Endothelial cell of umbilical vein (primary cell): ENCODE results near the gene SLC6A19. TPM values are rescaled to one million over a fixed set of nuclear protein-coding genes. Genes with fewer than 3 reads are reported as not detected.

Experiments used
- BruUV-seq: library from RNA; stranded (reverse); fragments of 400-500 nt; replicated peaks from 2 replicates; lab custom pipeline; 2021; lab: Mats Ljungman, UMichigan
- CTCF ChIA-PET: fragments of 300-600, 350-600 bp; sonication (Branson Sonifier 250); formaldehyde crosslinking; loops from one replicate; lab custom pipeline; 2021; ENCODE audit warnings: antibody characterized with exemption, inconsistent platforms; lab: Charles Lee
- POLR2A ChIA-PET: fragments of 300-600, 350-600 bp; sonication (Branson Sonifier 250); formaldehyde crosslinking; loops from one replicate; lab custom pipeline; 2021; ENCODE audit warnings: antibody characterized with exemption, inconsistent platforms; lab: Charles Lee
- DNase-seq: peaks from one replicate; pipeline ENCODE4 v3.0.0-alpha.2; 2011; ENCODE audit warnings: low read depth, low spot score
- FAIRE-seq: peaks from 2 replicates; lab custom pipeline; 2011; peaks lifted over from hg19 to GRCh38; lab: Jason Lieb, UNC
- H2AFZ ChIP-seq: 2 replicates; pipeline ENCODE4 v1.6.0; 2012; ENCODE audit warnings: low read depth, low read length, control low read depth, inconsistent platforms
- H3K27ac ChIP-seq: 2 replicates; pipeline ENCODE4 v1.5.1; 2011; ENCODE audit warnings: low read depth, mild to moderate bottlenecking, control low read depth, low read length, moderate library complexity; ENCODE audit not compliant: insufficient read depth
- H3K27me3 ChIP-seq, 2 experiments: 2 replicates each; pipeline versions ENCODE4 v1.6.0 to v1.6.1; 2011; ENCODE audit warnings: low read length in 2 of 2, mixed read lengths in 1 of 2; ENCODE audit not compliant: control insufficient read depth in 2 of 2, insufficient read depth in 2 of 2
- H3K36me3 ChIP-seq, 2 experiments: 2 replicates in 1 of 2; 3 replicates in 1 of 2; pipeline ENCODE4 v1.5.1; 2011; ENCODE audit warnings: low read length in 2 of 2, mild to moderate bottlenecking in 1 of 2, moderate library complexity in 1 of 2; ENCODE audit not compliant: control insufficient read depth in 2 of 2, insufficient read depth in 2 of 2; ENCODE audit errors: extremely low read depth in 1 of 2
- H3K4me1 ChIP-seq: 3 replicates; pipeline ENCODE4 v1.5.1; 2011; ENCODE audit warnings: mild to moderate bottlenecking, low read length; ENCODE audit not compliant: control insufficient read depth, insufficient read depth; ENCODE audit errors: extremely low read depth
- H3K4me2 ChIP-seq: 2 replicates; pipeline ENCODE4 v1.6.1; 2011; ENCODE audit warnings: low read length, control low read depth, mixed read lengths; ENCODE audit not compliant: insufficient read depth
- H3K4me3 ChIP-seq, 3 experiments: fragments of 200-600 bp in 1 of 3; sonication (generic), shearing (Covaris generic) in 1 of 3; replicated peaks in 1 of 3; 2 replicates each; pipeline ENCODE4 v1.5.1; 2011 to 2016; ENCODE audit warnings: control low read depth in 3 of 3, low read length in 3 of 3, mild to moderate bottlenecking in 2 of 3, inconsistent platforms in 1 of 3, low read depth in 1 of 3, moderate library complexity in 1 of 3; ENCODE audit not compliant: insufficient read depth in 1 of 3
- H3K79me2 ChIP-seq: 2 replicates; pipeline ENCODE4 v1.6.0; 2012; ENCODE audit warnings: low read length, inconsistent platforms; ENCODE audit not compliant: control insufficient read depth, insufficient read depth
- H3K9ac ChIP-seq: replicated peaks from 2 replicates; pipeline ENCODE3; 2011; ENCODE audit warnings: low read length, control low read depth; ENCODE audit not compliant: insufficient read depth; ENCODE audit errors: extremely low read depth
- H3K9me1 ChIP-seq: replicated peaks from 3 replicates; pipeline ENCODE4 v1.6.0; 2011; ENCODE audit warnings: mild to moderate bottlenecking, low read length; ENCODE audit not compliant: control insufficient read depth, insufficient read depth; ENCODE audit errors: extremely low read depth
- H3K9me3 ChIP-seq: replicated peaks from 2 replicates; pipeline ENCODE4 v1.5.1; 2012; ENCODE audit warnings: low read length, inconsistent platforms; ENCODE audit not compliant: control insufficient read depth, insufficient read depth
- H4K20me1 ChIP-seq: replicated peaks from 2 replicates; pipeline ENCODE3; 2011; ENCODE audit warnings: mild to moderate bottlenecking, low read length; ENCODE audit not compliant: control insufficient read depth, insufficient read depth; ENCODE audit errors: extremely low read depth
- EZH2 ChIP-seq: IDR thresholded peaks from 2 replicates; pipeline ENCODE4 v1.6.1; 2012; ENCODE audit warnings: borderline replicate concordance, low read depth, mild to moderate bottlenecking, moderate library complexity, low read length, inconsistent platforms; ENCODE audit not compliant: severe bottlenecking
- FOS ChIP-seq: IDR thresholded peaks from 2 replicates; pipeline ENCODE4 v1.6.1; 2011; ENCODE audit warnings: mild to moderate bottlenecking, low read length, moderate library complexity, borderline replicate concordance; ENCODE audit not compliant: insufficient read depth
- GATA2 ChIP-seq: IDR thresholded peaks from 2 replicates; pipeline ENCODE4 v1.7.0; 2011; ENCODE audit warnings: low read depth, mild to moderate bottlenecking, moderate library complexity, mixed read lengths, low read length; ENCODE audit not compliant: insufficient read length, insufficient read depth
- JUN ChIP-seq: IDR thresholded peaks from 2 replicates; pipeline ENCODE4 v1.6.1; 2011; ENCODE audit warnings: borderline replicate concordance, low read depth; ENCODE audit not compliant: insufficient read length, insufficient read depth
- MYC ChIP-seq: IDR thresholded peaks from one replicate; pipeline ENCODE4 v1.6.1; 2011; ENCODE audit warnings: mild to moderate bottlenecking, low read depth, low read length
- POLR2A ChIP-seq: IDR thresholded peaks from 2 replicates; pipeline ENCODE4 v1.6.1; 2012; ENCODE audit warnings: low read depth, mild to moderate bottlenecking, control low read depth, low read length
- POLR2AphosphoS5 ChIP-seq: IDR thresholded peaks from 2 replicates; pipeline ENCODE4 v1.6.1; 2012; ENCODE audit warnings: low read depth, mild to moderate bottlenecking, control low read depth, low read length, moderate library complexity; ENCODE audit not compliant: insufficient read depth
- dilution Hi-C: fragments of 300-500 bp; cut with MboI; formaldehyde crosslinking; loops from one replicate; pipeline ENCODE4 v1.15.0; 2019; ENCODE audit warnings: low sequenced_read_pairs; ENCODE audit not compliant: extremely low pct_ligation_motif_present
- intact Hi-C: fragments of 100-400 bp; cut with micrococcal nuclease; formaldehyde crosslinking; loops from one replicate; pipeline ENCODE4 v1.10.0; 2022
- polyA plus RNA-seq, 4 experiments: library from polyadenylated mRNA; depleted of rRNA in 3 of 4; stranded (reverse) in 3 of 4; unstranded in 1 of 4; fragments of >200 nt; gene quantifications; 2 replicates each; pipeline versions ENCODE4 v1.2.1 to v1.2.3, GENCODE V29; 2011 to 2012; ENCODE audit warnings: missing spikeins in 1 of 4
- total RNA-seq: library from RNA; stranded (reverse); gene quantifications from 2 replicates; pipeline ENCODE4 v1.2.3, GENCODE V29; 2021
- TF ChIP-seq, protein P1 (sequence below): IDR thresholded peaks from 2 replicates; pipeline ENCODE4 v1.6.1; 2011; ENCODE audit not compliant: insufficient read depth, insufficient read length
- TF ChIP-seq, protein P2 (sequence below), 2 donors: IDR thresholded peaks; 1 replicate in 1 of 2; 2 replicates in 1 of 2; pipeline ENCODE4 v1.5.1; 2011; ENCODE audit warnings: low read length in 2 of 2, mild to moderate bottlenecking in 2 of 2, moderate library complexity in 2 of 2, control low read depth in 1 of 2, inconsistent platforms in 1 of 2, low read depth in 1 of 2; ENCODE audit not compliant: insufficient read depth in 1 of 2; ENCODE audit errors: extremely low read depth in 1 of 2

SLC6A19 gene
- total and polyA plus RNA-seq, 2 donors (not counting 3 experiments of a cell fraction or from before 2014, with no cell fraction given), result not detected

DNA sequence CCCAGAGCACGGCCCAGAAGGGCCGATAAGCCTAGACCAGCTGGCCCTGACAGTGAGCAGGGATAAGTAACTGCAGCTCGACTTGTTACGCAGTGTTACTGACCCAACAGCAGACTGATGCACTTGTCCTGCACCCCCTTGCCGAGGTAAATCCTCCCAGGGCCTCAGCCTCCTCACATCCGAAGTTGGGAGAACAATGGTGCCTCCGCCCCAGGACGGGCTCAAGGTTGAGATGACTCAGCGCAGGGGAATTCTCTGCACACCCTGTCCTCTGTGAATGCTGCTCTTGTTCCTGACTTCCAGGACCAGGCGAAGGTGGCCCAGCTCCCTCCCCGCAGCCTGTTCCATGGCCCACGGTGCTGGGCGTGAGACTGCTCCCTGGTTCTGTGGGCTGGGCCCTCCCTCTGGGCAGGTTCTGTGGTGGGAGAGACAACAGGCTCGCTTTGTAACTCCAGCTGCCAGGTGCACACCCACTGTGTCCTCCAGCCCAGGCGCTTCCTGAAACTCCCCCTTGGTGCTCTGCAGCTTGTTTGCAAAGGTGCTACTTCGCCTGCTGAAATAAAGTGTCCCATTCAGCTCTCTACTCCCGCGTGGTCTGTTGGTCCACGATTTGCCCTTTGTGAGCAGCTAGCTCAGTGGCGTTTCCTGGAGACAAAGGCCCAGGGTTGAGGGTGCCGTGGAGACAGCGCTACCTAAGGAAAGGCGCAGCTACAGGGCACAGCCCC is 40.1 kb upstream of the SLC6A19 start:
- dilution Hi-C loops (no loop called here), intact Hi-C loops (no loop called here)
- no TSS peak for BruUV-seq
- DNase-seq (no peak), FAIRE-seq (no peak)
- ChIA-PET POLR2A (no interaction called here), CTCF (interaction anchor here (1.1 to 1.6 kb wide), 2 partner anchors 20 to 237 kb away, joined by 3 read pairs; no protein-coding TSS in a partner anchor)
- Histone ChIP-seq H3K4me1 (no peaks in the 10 kb centered on the region), H3K9ac (no peak overlapping the region), H3K4me3 (no peak overlapping the region), H3K36me3 (no peaks in the 10 kb centered on the region), H3K9me1 (no peaks in the 10 kb centered on the region), H2AFZ (no peak overlapping the region), H3K27ac (no peak overlapping the region), H3K9me3 (no peaks in the 10 kb centered on the region), H3K27me3 (peaks cover 4 to 8% of the 10 kb centered on the region in 2 experiments), H3K79me2 (no peaks in the 10 kb centered on the region), H3K4me2 (no peak overlapping the region), H4K20me1 (no peaks in the 10 kb centered on the region)
- TF ChIP-seq FOS (no peak), MYC (no peak), POLR2A (no peak), POLR2AphosphoS5 (no peak), GATA2 (no peak), EZH2 (no peak), JUN (no peak)
- TF ChIP-seq, protein P1, sequence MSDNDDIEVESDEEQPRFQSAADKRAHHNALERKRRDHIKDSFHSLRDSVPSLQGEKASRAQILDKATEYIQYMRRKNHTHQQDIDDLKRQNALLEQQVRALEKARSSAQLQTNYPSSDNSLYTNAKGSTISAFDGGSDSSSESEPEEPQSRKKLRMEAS, result no peak
- TF ChIP-seq, protein P2, sequence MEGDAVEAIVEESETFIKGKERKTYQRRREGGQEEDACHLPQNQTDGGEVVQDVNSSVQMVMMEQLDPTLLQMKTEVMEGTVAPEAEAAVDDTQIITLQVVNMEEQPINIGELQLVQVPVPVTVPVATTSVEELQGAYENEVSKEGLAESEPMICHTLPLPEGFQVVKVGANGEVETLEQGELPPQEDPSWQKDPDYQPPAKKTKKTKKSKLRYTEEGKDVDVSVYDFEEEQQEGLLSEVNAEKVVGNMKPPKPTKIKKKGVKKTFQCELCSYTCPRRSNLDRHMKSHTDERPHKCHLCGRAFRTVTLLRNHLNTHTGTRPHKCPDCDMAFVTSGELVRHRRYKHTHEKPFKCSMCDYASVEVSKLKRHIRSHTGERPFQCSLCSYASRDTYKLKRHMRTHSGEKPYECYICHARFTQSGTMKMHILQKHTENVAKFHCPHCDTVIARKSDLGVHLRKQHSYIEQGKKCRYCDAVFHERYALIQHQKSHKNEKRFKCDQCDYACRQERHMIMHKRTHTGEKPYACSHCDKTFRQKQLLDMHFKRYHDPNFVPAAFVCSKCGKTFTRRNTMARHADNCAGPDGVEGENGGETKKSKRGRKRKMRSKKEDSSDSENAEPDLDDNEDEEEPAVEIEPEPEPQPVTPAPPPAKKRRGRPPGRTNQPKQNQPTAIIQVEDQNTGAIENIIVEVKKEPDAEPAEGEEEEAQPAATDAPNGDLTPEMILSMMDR (IDR thresholded peaks at IDR 0.05; ENCODE audit: extremely low read depth in 1 of 2, insufficient read depth in 1 of 2, low read depth in 1 of 2, low read length in 2 of 2), result no peak
